Measurements from ENCODE around the gene HMX2. TPM values are rescaled to one million over a fixed set of nuclear protein-coding genes. Genes with fewer than 3 reads are reported as not detected.
A peak's percentile ranks its signal among the peaks of the same experiment; 100 is the strongest.

Gene HMX2
- total and polyA plus RNA-seq, 2 of the 8 experiments (the other 6 are each of a cell fraction or from before 2014, with no cell fraction given), result 2.0 to 2.7 TPM

DNA sequence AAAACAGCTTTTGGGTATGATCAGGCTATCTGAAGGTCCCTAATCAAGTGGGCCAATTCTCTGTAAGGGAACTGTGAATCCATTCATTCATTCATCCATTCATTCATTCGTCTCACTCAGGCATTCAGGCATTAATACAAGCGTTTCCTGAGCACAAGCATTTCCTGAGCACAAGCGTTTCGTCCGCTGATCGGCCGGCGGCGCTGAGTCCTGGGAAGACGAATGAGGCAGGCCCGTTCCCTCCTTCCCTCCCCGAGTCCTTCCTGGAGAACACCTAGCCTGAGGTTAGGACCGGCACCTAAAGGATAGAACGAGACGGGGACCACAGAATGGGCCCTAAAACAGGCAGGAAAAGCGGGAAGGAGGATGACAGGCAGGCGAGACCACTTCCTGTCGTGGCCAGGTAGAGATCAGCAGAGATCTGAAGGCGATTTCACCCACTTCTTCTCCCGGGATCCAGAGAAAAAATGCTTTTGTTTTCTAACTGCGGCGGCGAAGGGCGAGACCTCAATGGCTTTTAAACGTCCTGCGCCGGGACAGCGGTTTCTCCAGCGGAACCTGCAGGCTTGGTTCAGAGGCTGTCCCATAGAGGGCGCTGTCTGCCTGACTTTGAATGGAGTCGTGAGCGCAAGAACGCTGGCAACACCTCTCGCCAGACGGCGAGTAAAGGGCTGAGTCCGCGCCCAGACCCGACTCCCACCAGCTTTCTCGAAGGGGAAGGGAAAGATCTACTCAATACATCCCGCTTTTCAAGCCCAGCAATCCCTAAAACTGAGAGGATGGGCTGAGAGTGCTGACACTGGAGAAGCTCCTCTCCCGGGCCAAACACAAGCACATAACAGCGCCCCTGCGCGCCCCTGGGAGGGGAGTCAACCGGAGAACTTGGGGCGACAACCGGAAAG lies 15.1 kb upstream of the HMX2 start (continued):
- TF ChIP-seq TBP (IDR thresholded peaks at IDR 0.05; ENCODE audit: low read depth, low read length) (peak; percentile 16; the same call in 1 of the 2 replicates), ZNF274 (IDR thresholded peaks at IDR 0.05; ENCODE audit: borderline replicate concordance, extremely low read depth, low read length) (no peak), POLR2AphosphoS5 (IDR thresholded peaks at IDR 0.05; ENCODE audit: low read depth, low read length) (no peak), ASH2L (IDR thresholded peaks at IDR 0.05; ENCODE audit: low read length) (peak; percentile 64), ATF3 (IDR thresholded peaks at IDR 0.05; ENCODE audit: insufficient read depth, low read depth, low read length) (no peak), KDM5A (IDR thresholded peaks at IDR 0.05; ENCODE audit: low read length) (no peak), RNF2 (IDR thresholded peaks at IDR 0.05; ENCODE audit: borderline replicate concordance, low read depth, low read length, missing control alignments, poor library complexity, severe bottlenecking) (no peak), MAFK (IDR thresholded peaks at IDR 0.05; ENCODE audit: low read depth, low read length) (no peak), KDM1A (IDR thresholded peaks at IDR 0.05; ENCODE audit: borderline replicate concordance, low read length) (no peak), PHF8 (conservative IDR thresholded peaks at IDR 0.05; ENCODE audit: low read depth, low read length) (no peak), SIX5 (IDR thresholded peaks at IDR 0.05; ENCODE audit: low read depth, low read length) (no peak), SP1 (IDR thresholded peaks at IDR 0.05; ENCODE audit: low read depth, low read length) (no peak), FOSL1 (IDR thresholded peaks at IDR 0.05; ENCODE audit: insufficient read depth, low read depth, low read length) (no peak), KDM4A (IDR thresholded peaks at IDR 0.05; ENCODE audit: low read depth, low read length, severe bottlenecking) (peak; percentile 60), JUND (IDR thresholded peaks at IDR 0.05; ENCODE audit: low read length) (no peak), SAP30 (IDR thresholded peaks at IDR 0.05; ENCODE audit: insufficient read depth, insufficient replicate concordance, low read length) (peak; percentile 55), BACH1 (IDR thresholded peaks at IDR 0.05; ENCODE audit: low read length) (peak; percentile 15; the same call in 1 of the 2 replicates), CEBPB (IDR thresholded peaks at IDR 0.05; ENCODE audit: low read depth, low read length) (no peak), POLR2A (IDR thresholded peaks at IDR 0.05; ENCODE audit: control extremely low read depth in 1 of 2, low read depth in 2 of 2, low read length in 2 of 2) (no peak), SUZ12 (IDR thresholded peaks at IDR 0.05; ENCODE audit: low read length) (no peak)
- TF ChIP-seq, protein P1, sequence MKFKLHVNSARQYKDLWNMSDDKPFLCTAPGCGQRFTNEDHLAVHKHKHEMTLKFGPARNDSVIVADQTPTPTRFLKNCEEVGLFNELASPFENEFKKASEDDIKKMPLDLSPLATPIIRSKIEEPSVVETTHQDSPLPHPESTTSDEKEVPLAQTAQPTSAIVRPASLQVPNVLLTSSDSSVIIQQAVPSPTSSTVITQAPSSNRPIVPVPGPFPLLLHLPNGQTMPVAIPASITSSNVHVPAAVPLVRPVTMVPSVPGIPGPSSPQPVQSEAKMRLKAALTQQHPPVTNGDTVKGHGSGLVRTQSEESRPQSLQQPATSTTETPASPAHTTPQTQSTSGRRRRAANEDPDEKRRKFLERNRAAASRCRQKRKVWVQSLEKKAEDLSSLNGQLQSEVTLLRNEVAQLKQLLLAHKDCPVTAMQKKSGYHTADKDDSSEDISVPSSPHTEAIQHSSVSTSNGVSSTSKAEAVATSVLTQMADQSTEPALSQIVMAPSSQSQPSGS (IDR thresholded peaks at IDR 0.05; ENCODE audit: low read length), result no peak
- TF ChIP-seq, protein P2, sequence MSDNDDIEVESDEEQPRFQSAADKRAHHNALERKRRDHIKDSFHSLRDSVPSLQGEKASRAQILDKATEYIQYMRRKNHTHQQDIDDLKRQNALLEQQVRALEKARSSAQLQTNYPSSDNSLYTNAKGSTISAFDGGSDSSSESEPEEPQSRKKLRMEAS (IDR thresholded peaks at IDR 0.05), result no peak
